Hepatocyte (in vitro differentiated cells): ENCODE measurements around the gene CSTPP1.

Experiments
- EZH2phosphoT487 ChIP-seq: fragments of 200-600 bp; sonication (generic); IDR thresholded peaks from one replicate; pipeline ENCODE4 v1.6.1; 2018; ENCODE audit warnings: antibody characterized with exemption, mild to moderate bottlenecking, low read depth, moderate library complexity; ENCODE audit not compliant: unreplicated experiment, severe bottlenecking
- TF ChIP-seq, protein P1 (sequence below): fragments of 200-600 bp; sonication (generic); IDR thresholded peaks from 2 replicates; pipeline ENCODE4 v1.5.1; 2016; ENCODE audit warnings: antibody characterized with exemption, mild to moderate bottlenecking; ENCODE audit not compliant: poor library complexity

DNA sequence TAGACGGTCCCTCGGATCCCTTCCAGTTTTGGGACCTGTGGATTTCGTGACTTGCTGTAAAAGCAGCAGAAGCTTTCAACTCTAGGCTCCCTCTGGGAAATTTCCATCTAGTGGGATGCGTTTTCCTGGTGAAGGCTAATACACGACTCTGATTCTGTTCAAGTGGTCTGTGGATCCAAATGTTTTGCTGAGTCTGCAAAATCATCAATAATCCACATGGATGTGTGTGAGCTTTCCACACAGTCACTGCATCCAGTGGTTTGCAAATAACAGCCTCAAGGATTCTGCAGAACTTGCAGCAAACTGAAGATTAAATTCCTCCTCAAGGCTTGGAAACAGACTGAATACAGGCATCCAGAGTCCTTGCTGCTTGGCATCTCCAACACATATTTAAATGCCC lies 266.0 kb downstream of the CSTPP1 start:
- TF ChIP-seq, protein P1, sequence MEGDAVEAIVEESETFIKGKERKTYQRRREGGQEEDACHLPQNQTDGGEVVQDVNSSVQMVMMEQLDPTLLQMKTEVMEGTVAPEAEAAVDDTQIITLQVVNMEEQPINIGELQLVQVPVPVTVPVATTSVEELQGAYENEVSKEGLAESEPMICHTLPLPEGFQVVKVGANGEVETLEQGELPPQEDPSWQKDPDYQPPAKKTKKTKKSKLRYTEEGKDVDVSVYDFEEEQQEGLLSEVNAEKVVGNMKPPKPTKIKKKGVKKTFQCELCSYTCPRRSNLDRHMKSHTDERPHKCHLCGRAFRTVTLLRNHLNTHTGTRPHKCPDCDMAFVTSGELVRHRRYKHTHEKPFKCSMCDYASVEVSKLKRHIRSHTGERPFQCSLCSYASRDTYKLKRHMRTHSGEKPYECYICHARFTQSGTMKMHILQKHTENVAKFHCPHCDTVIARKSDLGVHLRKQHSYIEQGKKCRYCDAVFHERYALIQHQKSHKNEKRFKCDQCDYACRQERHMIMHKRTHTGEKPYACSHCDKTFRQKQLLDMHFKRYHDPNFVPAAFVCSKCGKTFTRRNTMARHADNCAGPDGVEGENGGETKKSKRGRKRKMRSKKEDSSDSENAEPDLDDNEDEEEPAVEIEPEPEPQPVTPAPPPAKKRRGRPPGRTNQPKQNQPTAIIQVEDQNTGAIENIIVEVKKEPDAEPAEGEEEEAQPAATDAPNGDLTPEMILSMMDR, result no peak
- TF ChIP-seq EZH2phosphoT487, result no peak
